Measurements from ENCODE around the gene HEY2.
"Not testable (repeated sequence)": the region's sequence is repeated elsewhere in the genome, so short reads cannot be mapped to it uniquely, and the experiment has no call there.

Gene HEY2

GRCh38 chr6:125804264-125804663 is 54.8 kb downstream of the HEY2 start:
- TF ChIP-seq FOXP2 (optimal IDR thresholded peaks at IDR 0.05; ENCODE audit: control extremely low read depth, extremely low read length, insufficient read depth) (no peak), EZH2 (IDR thresholded peaks at IDR 0.05) (no peak), POLR2AphosphoS5 (IDR thresholded peaks at IDR 0.05; ENCODE audit: borderline replicate concordance, low read depth, low read length) (no peak)
- Histone ChIP-seq H3K36me3 (ENCODE audit: insufficient read depth, low read length) (no peaks in the 10 kb centered on the region), H3K9me3 (ENCODE audit: low read depth, low read length) (no peaks in the 10 kb centered on the region), H3K4me3 (no peak overlapping the region), H3K27ac (no peak overlapping the region), H3K9ac (ENCODE audit: insufficient read length) (no peak overlapping the region)
- DNase-seq (ENCODE audit: low read depth, low spot score): no peak

GRCh38 chr6:125804866-125805425 is 55.5 kb downstream of the HEY2 start:
- DNase-seq (ENCODE audit: low read depth, low spot score); H3K27ac ChIP-seq: not testable (repeated sequence)

GRCh38 chr6:125806813-125807212 is 57.4 kb downstream of the HEY2 start:
- Histone ChIP-seq H3K27ac (no peak overlapping the region), H3K4me3 (no peak overlapping the region), H3K9ac (ENCODE audit: insufficient read length) (no peak overlapping the region), H3K9me3 (ENCODE audit: low read depth, low read length) (no peaks in the 10 kb centered on the region), H3K36me3 (ENCODE audit: insufficient read depth, low read length) (no peaks in the 10 kb centered on the region)
- TF ChIP-seq POLR2AphosphoS5 (IDR thresholded peaks at IDR 0.05; ENCODE audit: borderline replicate concordance, low read depth, low read length) (no peak), FOXP2 (optimal IDR thresholded peaks at IDR 0.05; ENCODE audit: control extremely low read depth, extremely low read length, insufficient read depth) (no peak), EZH2 (IDR thresholded peaks at IDR 0.05) (no peak)
- no peak for DNase-seq (ENCODE audit: low read depth, low spot score)

More at GRCh38 chr6:125804866-125805425, 55.5 kb downstream of the HEY2 start:
- not testable (repeated sequence) for H3K4me3 ChIP-seq; H3K9ac ChIP-seq (ENCODE audit: insufficient read length); H3K9me3 ChIP-seq (ENCODE audit: low read depth, low read length); H3K36me3 ChIP-seq (ENCODE audit: insufficient read depth, low read length)

GRCh38 chr6:125807293-125807692 is 57.9 kb downstream of the HEY2 start:
- no peak for DNase-seq (ENCODE audit: low read depth, low spot score)
- no peak overlapping the region for H3K9ac ChIP-seq (ENCODE audit: insufficient read length)
- no peak overlapping the region for H3K4me3 ChIP-seq
- no peaks in the 10 kb centered on the region for H3K9me3 ChIP-seq (ENCODE audit: low read depth, low read length)
- H3K36me3 ChIP-seq (ENCODE audit: insufficient read depth, low read length): no peaks in the 10 kb centered on the region
- no peak for TF ChIP-seq EZH2 (IDR thresholded peaks at IDR 0.05)
- no peak for TF ChIP-seq FOXP2 (optimal IDR thresholded peaks at IDR 0.05; ENCODE audit: control extremely low read depth, extremely low read length, insufficient read depth)
- no peak for TF ChIP-seq POLR2AphosphoS5 (IDR thresholded peaks at IDR 0.05; ENCODE audit: borderline replicate concordance, low read depth, low read length)
- H3K27ac ChIP-seq: no peak overlapping the region

GRCh38 chr6:125808060-125808459 is 58.6 kb downstream of the HEY2 start:
- no peaks in the 10 kb centered on the region for H3K36me3 ChIP-seq (ENCODE audit: insufficient read depth, low read length)
- H3K27ac ChIP-seq: no peak overlapping the region
- TF ChIP-seq POLR2AphosphoS5 (IDR thresholded peaks at IDR 0.05; ENCODE audit: borderline replicate concordance, low read depth, low read length) (no peak), EZH2 (IDR thresholded peaks at IDR 0.05) (no peak), FOXP2 (optimal IDR thresholded peaks at IDR 0.05; ENCODE audit: control extremely low read depth, extremely low read length, insufficient read depth) (no peak)
- no peak overlapping the region for H3K9ac ChIP-seq (ENCODE audit: insufficient read length)
- no peak for DNase-seq (ENCODE audit: low read depth, low spot score)
- no peaks in the 10 kb centered on the region for H3K9me3 ChIP-seq (ENCODE audit: low read depth, low read length)
- H3K4me3 ChIP-seq: no peak overlapping the region

- no peak for DNase-seq (ENCODE audit: low read depth, low spot score)
- TF ChIP-seq FOXP2 (optimal IDR thresholded peaks at IDR 0.05; ENCODE audit: control extremely low read depth, extremely low read length, insufficient read depth) (no peak), EZH2 (IDR thresholded peaks at IDR 0.05) (no peak), POLR2AphosphoS5 (IDR thresholded peaks at IDR 0.05; ENCODE audit: borderline replicate concordance, low read depth, low read length) (no peak)
- H3K4me3 ChIP-seq: no peak overlapping the region
- no peaks in the 10 kb centered on the region for H3K9me3 ChIP-seq (ENCODE audit: low read depth, low read length)
- H3K9ac ChIP-seq (ENCODE audit: insufficient read length): no peak overlapping the region
- no peaks in the 10 kb centered on the region for H3K36me3 ChIP-seq (ENCODE audit: insufficient read depth, low read length)
- H3K27ac ChIP-seq: no peak overlapping the region
Measured at GRCh38 chr6:125808591-125808990, 59.2 kb downstream of the HEY2 start.

GRCh38 chr6:125809570-125810170 is 60.2 kb downstream of the HEY2 start:
- Histone ChIP-seq H3K4me3 (no peak overlapping the region), H3K36me3 (ENCODE audit: insufficient read depth, low read length) (no peaks in the 10 kb centered on the region), H3K27ac (no peak overlapping the region), H3K9ac (ENCODE audit: insufficient read length) (no peak overlapping the region), H3K9me3 (ENCODE audit: low read depth, low read length) (no peaks in the 10 kb centered on the region)
- no peak for DNase-seq (ENCODE audit: low read depth, low spot score)
- TF ChIP-seq POLR2AphosphoS5 (IDR thresholded peaks at IDR 0.05; ENCODE audit: borderline replicate concordance, low read depth, low read length) (no peak), EZH2 (IDR thresholded peaks at IDR 0.05) (no peak), FOXP2 (optimal IDR thresholded peaks at IDR 0.05; ENCODE audit: control extremely low read depth, extremely low read length, insufficient read depth) (no peak)

GRCh38 chr6:125810445-125810844 is 61.0 kb downstream of the HEY2 start:
- Histone ChIP-seq H3K9ac (ENCODE audit: insufficient read length) (no peak overlapping the region), H3K4me3 (no peak overlapping the region), H3K27ac (no peak overlapping the region), H3K9me3 (ENCODE audit: low read depth, low read length) (no peaks in the 10 kb centered on the region), H3K36me3 (ENCODE audit: insufficient read depth, low read length) (no peaks in the 10 kb centered on the region)
- no peak for DNase-seq (ENCODE audit: low read depth, low spot score)
- no peak for TF ChIP-seq POLR2AphosphoS5 (IDR thresholded peaks at IDR 0.05; ENCODE audit: borderline replicate concordance, low read depth, low read length)
- no peak for TF ChIP-seq EZH2 (IDR thresholded peaks at IDR 0.05)
- TF ChIP-seq FOXP2 (optimal IDR thresholded peaks at IDR 0.05; ENCODE audit: control extremely low read depth, extremely low read length, insufficient read depth): no peak
